Prostate gland (tissue), 2 donors: Measurements from ENCODE around the gene SNX33. TPM values are rescaled to one million over a fixed set of nuclear protein-coding genes. Genes with fewer than 3 reads are reported as not detected.

ENCODE experiments used
- DNase-seq: peaks from one replicate; pipeline ENCODE4 v3.0.0-alpha.2; 2019; ENCODE audit warnings: low spot score
- H3K27ac ChIP-seq, 2 donors: fragments of 200-600 bp; sonication (generic); 2 replicates each; pipeline ENCODE4 v1.5.1; 2017 to 2019
- H3K27me3 ChIP-seq: fragments of 200-600 bp; sonication (generic); replicated peaks from 2 replicates; pipeline ENCODE4 v1.5.1; 2019; ENCODE audit not compliant: insufficient read depth
- H3K36me3 ChIP-seq, 2 donors: fragments of 200-600 bp; sonication (generic); 1 replicate in 1 of 2; 2 replicates in 1 of 2; pipeline versions ENCODE4 v1.5.1 to v1.8.1; 2017 to 2019
- H3K4me1 ChIP-seq: fragments of 200-600 bp; sonication (generic); replicated peaks from 2 replicates; pipeline ENCODE4 v1.5.1; 2019
- H3K4me3 ChIP-seq, 2 donors: fragments of 200-600 bp; sonication (generic); 2 replicates each; pipeline ENCODE4 v1.5.1; 2017 to 2019
- H3K9me3 ChIP-seq: fragments of 200-600 bp; sonication (generic); 2 replicates; pipeline ENCODE4 v1.5.1; 2017
- POLR2A ChIP-seq: fragments of 450-650 bp; IDR thresholded peaks from one replicate; pipeline ENCODE4 v1.6.1; 2016; ENCODE audit warnings: antibody characterized with exemption, mild to moderate bottlenecking
- POLR2AphosphoS5 ChIP-seq: sonication (generic); formaldehyde crosslinking; IDR thresholded peaks from one replicate; pipeline ENCODE4 v1.6.1; 2017; ENCODE audit warnings: antibody characterized with exemption
- WGBS: methylation state at CpG from one replicate; pipeline ENCODE4 v1.1.5; 2018; 5-methylcytosine and 5-hydroxymethylcytosine counted together
- intact Hi-C: fragments of 100-400 bp; cut with DNase I; formaldehyde crosslinking; loops from one replicate; pipeline ENCODE4 v1.14.2; 2022
- total RNA-seq, 2 donors: library from RNA; depleted of rRNA; stranded (reverse); fragments of >200 nt; gene quantifications; one replicate each; pipeline ENCODE4 v1.1.0, GENCODE V29; 2016
- TF ChIP-seq, protein P1 (sequence below), 4 experiments: fragments of 200-600 bp in 2 of 4; fragments of 450-650 bp in 2 of 4; sonication (generic) in 2 of 4; IDR thresholded peaks; 1 replicate in 3 of 4; 2 replicates in 1 of 4; pipeline ENCODE4 v1.5.1; 2016 to 2019; ENCODE audit warnings: antibody characterized with exemption in 4 of 4, mild to moderate bottlenecking in 2 of 4, moderate library complexity in 2 of 4

Gene SNX33
- total RNA-seq, 2 donors from 2014 or later, result 23.6 to 25.6 TPM

- H3K27me3 ChIP-seq, result no peaks in the 10 kb centered on the region
- peak; percentile 91 for DNase-seq
- H3K27ac ChIP-seq, result peak overlapping the region; percentile 74 to 79
- H3K36me3 ChIP-seq, result no peaks in the 10 kb centered on the region
- no peaks in the 10 kb centered on the region for H3K9me3 ChIP-seq
- 35% methylated on average over 10 of the region's 14 CpGs for WGBS
- TF ChIP-seq, protein P1, sequence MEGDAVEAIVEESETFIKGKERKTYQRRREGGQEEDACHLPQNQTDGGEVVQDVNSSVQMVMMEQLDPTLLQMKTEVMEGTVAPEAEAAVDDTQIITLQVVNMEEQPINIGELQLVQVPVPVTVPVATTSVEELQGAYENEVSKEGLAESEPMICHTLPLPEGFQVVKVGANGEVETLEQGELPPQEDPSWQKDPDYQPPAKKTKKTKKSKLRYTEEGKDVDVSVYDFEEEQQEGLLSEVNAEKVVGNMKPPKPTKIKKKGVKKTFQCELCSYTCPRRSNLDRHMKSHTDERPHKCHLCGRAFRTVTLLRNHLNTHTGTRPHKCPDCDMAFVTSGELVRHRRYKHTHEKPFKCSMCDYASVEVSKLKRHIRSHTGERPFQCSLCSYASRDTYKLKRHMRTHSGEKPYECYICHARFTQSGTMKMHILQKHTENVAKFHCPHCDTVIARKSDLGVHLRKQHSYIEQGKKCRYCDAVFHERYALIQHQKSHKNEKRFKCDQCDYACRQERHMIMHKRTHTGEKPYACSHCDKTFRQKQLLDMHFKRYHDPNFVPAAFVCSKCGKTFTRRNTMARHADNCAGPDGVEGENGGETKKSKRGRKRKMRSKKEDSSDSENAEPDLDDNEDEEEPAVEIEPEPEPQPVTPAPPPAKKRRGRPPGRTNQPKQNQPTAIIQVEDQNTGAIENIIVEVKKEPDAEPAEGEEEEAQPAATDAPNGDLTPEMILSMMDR (IDR thresholded peaks at IDR 0.05), result no peak
- TF ChIP-seq POLR2AphosphoS5 (peak; percentile 85), POLR2A (peak; percentile 57)
- H3K4me3 ChIP-seq, result no peak overlapping the region
- H3K4me1 ChIP-seq, result peaks cover 11% of the 10 kb centered on the region
- intact Hi-C loops, result no loop called here
These were observed 13.5 kb downstream of the SNX33 start for GRCh38 chr15:75661100-75661755.

DNA sequence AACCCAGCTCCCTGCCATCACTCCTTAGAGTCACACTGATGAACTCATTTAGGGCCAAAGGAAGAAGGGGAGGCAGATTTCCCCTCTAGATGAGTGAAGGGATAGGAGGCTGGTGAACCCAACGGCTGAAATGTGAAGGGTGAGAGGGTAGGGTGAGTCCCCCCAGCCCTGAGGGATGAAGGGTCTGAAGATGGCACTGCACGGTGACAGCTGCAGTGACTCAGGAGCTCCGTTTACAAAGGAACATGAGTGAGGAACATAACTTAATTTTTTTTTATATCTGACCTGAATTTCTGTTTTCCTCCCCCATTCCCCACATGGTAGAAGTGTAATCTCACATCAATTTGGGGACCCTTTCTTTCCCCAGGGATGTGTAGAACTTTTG is 14.0 kb downstream of the SNX33 start:
- WGBS, result 54% methylated on average over 3 of the region's 3 CpGs
- Histone ChIP-seq H3K4me1 (peaks cover 11% of the 10 kb centered on the region), H3K9me3 (no peaks in the 10 kb centered on the region), H3K27me3 (no peaks in the 10 kb centered on the region), H3K27ac (peak overlapping the region; percentile 74 to 79), H3K4me3 (no peak overlapping the region), H3K36me3 (no peaks in the 10 kb centered on the region)
- TF ChIP-seq, protein P1 (IDR thresholded peaks at IDR 0.05), result no peak
- TF ChIP-seq POLR2AphosphoS5 (no peak), POLR2A (no peak)
- intact Hi-C loops, result no loop called here
- no peak for DNase-seq

DNA sequence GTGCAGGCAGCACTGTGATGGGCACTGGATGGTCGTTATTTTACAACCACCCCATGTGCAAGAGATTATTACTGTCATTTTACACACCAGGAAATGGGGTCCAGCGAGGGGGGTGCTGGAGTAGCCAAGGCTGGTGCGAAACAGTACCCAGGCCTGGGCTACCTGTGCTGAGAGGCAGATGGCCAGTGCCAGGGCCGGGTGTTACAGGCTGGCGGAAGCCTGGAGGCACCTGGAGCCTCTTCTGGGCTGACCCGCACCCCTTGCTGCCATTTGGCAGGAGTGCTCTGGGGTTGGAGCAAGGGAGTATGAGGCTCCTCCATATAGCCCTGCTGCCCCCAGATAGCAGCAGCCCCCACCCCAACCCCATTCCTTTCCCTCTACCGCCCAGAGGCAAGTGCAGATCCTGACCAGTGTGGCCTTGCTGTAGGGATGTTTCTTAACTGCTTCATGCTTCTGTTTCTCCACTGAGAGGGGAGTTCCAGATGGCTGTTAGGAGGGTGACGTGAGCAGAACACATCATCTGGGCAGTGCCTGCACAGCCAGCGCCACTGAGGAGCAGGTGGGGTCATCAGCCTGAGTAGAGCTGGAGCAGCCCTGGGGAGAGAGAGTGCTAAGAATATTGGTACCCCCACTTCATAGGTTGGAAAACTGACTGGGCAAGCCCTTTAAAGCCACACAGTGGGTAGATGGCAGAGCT is 15.3 kb downstream of the SNX33 start:
- H3K9me3 ChIP-seq, result no peaks in the 10 kb centered on the region
- peaks cover 11% of the 10 kb centered on the region for H3K4me1 ChIP-seq
- no peak overlapping the region for H3K27ac ChIP-seq
- 95% methylated on average over 9 of the region's 9 CpGs for WGBS
- H3K36me3 ChIP-seq, result no peaks in the 10 kb centered on the region
- no peak for DNase-seq
- intact Hi-C loops, result no loop called here
- no peaks in the 10 kb centered on the region for H3K27me3 ChIP-seq
- TF ChIP-seq, protein P1 (IDR thresholded peaks at IDR 0.05), result no peak
- TF ChIP-seq POLR2A, result no peak
- TF ChIP-seq POLR2AphosphoS5, result no peak
- H3K4me3 ChIP-seq, result no peak overlapping the region

- Histone ChIP-seq H3K27me3 (no peaks in the 10 kb centered on the region), H3K4me1 (peaks cover 11% of the 10 kb centered on the region), H3K36me3 (no peaks in the 10 kb centered on the region), H3K4me3 (no peak overlapping the region), H3K27ac (no peak overlapping the region), H3K9me3 (no peaks in the 10 kb centered on the region)
- TF ChIP-seq, protein P1 (IDR thresholded peaks at IDR 0.05), result no peak
- TF ChIP-seq POLR2AphosphoS5 (no peak), POLR2A (no peak)
- intact Hi-C loops, result no loop called here
- WGBS, result 70% methylated on average over 11 of the region's 11 CpGs
- DNase-seq, result no peak
These were observed 16.3 kb downstream of the SNX33 start for GRCh38 chr15:75663931-75664421.
